HG03469 (cell line): ENCODE measurements around the gene S100A1.
"Not testable (repeated sequence)": the region's sequence is repeated elsewhere in the genome, so short reads cannot be mapped to it uniquely, and the experiment has no call there.

ENCODE experiments used
- ATAC-seq: cut with Tn5 transposase; IDR thresholded peaks from one replicate; pipeline ENCODE4 v1.9.1; 2021; ENCODE audit warnings: mild to moderate bottlenecking, moderate library complexity, moderate number of reproducible peaks; ENCODE audit not compliant: unreplicated experiment

Gene S100A1

GRCh38 chr1:153629971-153630370 lies 1.7 kb downstream of the S100A1 start:
- ATAC-seq, result no peak

GRCh38 chr1:153630384-153630783 lies 2.1 kb downstream of the S100A1 start:
- no peak for ATAC-seq

- no peak for ATAC-seq
These were observed 3.1 kb downstream of the S100A1 start for GRCh38 chr1:153631047-153632022.

GRCh38 chr1:153633161-153633753 lies 5.0 kb downstream of the S100A1 start:
- ATAC-seq, result no peak

GRCh38 chr1:153633754-153634665 lies 5.8 kb downstream of the S100A1 start, which contains the start of gene CHTOP:
TSS of gene CHTOP (plus strand) at chr1:153634066. CDS start at chr1:153636589, 2,523 bp downstream.
- ATAC-seq, result peak; percentile 90

GRCh38 chr1:153635872-153636271 lies 7.6 kb downstream of the S100A1 start:
- no peak for ATAC-seq

- ATAC-seq, result no peak
These were observed 8.1 kb downstream of the S100A1 start for GRCh38 chr1:153636312-153636711.

- no peak for ATAC-seq
These were observed 10.0 kb downstream of the S100A1 start for GRCh38 chr1:153638261-153638660.

GRCh38 chr1:153639280-153639679 lies 11.0 kb downstream of the S100A1 start:
- no peak for ATAC-seq

GRCh38 chr1:153640213-153640612 lies 12.0 kb downstream of the S100A1 start:
- not testable (repeated sequence) for ATAC-seq

- no peak for ATAC-seq
These were observed 12.6 kb downstream of the S100A1 start for GRCh38 chr1:153640861-153641260.

- no peak for ATAC-seq
These were observed 13.9 kb downstream of the S100A1 start for GRCh38 chr1:153642161-153642560.

- no peak for ATAC-seq
These were observed 14.9 kb downstream of the S100A1 start for GRCh38 chr1:153643100-153643499.

- no peak for ATAC-seq
These were observed 15.6 kb downstream of the S100A1 start for GRCh38 chr1:153643816-153644215.

- no peak for ATAC-seq
These were observed 18.6 kb downstream of the S100A1 start for GRCh38 chr1:153646672-153647345.

GRCh38 chr1:153647346-153647714 lies 19.1 kb downstream of the S100A1 start:
- no peak for ATAC-seq

GRCh38 chr1:153648000-153648643 lies 19.9 kb downstream of the S100A1 start:
- no peak for ATAC-seq

- ATAC-seq, result no peak
These were observed 21.1 kb downstream of the S100A1 start for GRCh38 chr1:153649137-153649862.

- no peak for ATAC-seq
These were observed 21.6 kb downstream of the S100A1 start for GRCh38 chr1:153649863-153650235.
